Transverse colon (tissue), 4 donors: ENCODE measurements around the gene CLDN2. TPM values are rescaled to one million over a fixed set of nuclear protein-coding genes. Genes with fewer than 3 reads are reported as not detected.

Experiments
- DNase-seq: peaks from one replicate; pipeline ENCODE4 v3.0.0-alpha.2; 2019
- H3K27ac ChIP-seq, 4 donors: fragments of 200-600 bp; sonication (generic); 2 replicates each; pipeline ENCODE4 v1.5.1; 2016 to 2018; ENCODE audit warnings: inconsistent platforms in 4 of 4
- H3K27me3 ChIP-seq: fragments of 200-600 bp; sonication (generic); 2 replicates; pipeline ENCODE4 v1.5.1; 2017; ENCODE audit warnings: inconsistent platforms
- H3K36me3 ChIP-seq, 4 donors: fragments of 200-600 bp; sonication (generic); 2 replicates each; pipeline ENCODE4 v1.5.1; 2017 to 2019; ENCODE audit warnings: inconsistent platforms in 4 of 4
- H3K4me1 ChIP-seq, 4 donors: fragments of 200-600 bp; sonication (generic); 2 replicates each; pipeline ENCODE4 v1.5.1; 2017 to 2020; ENCODE audit warnings: inconsistent platforms in 4 of 4
- H3K4me3 ChIP-seq, 4 donors: fragments of 200-600 bp; sonication (generic); 1 replicate in 1 of 4; 2 replicates in 3 of 4; pipeline versions ENCODE4 v1.5.1 to v1.6.1; 2017 to 2019; ENCODE audit warnings: inconsistent platforms in 4 of 4
- H3K9me3 ChIP-seq, 2 donors: fragments of 200-600 bp; sonication (generic); 2 replicates each; pipeline ENCODE4 v1.5.1; 2017 to 2019; ENCODE audit warnings: inconsistent platforms in 2 of 2
- EP300 ChIP-seq: sonication (generic); formaldehyde crosslinking; IDR thresholded peaks from one replicate; pipeline ENCODE4 v1.6.1; 2017; ENCODE audit warnings: antibody characterized with exemption, low read depth
- POLR2A ChIP-seq: fragments of 450-650 bp; IDR thresholded peaks from one replicate; pipeline ENCODE4 v1.6.1; 2016; ENCODE audit warnings: antibody characterized with exemption, mild to moderate bottlenecking, moderate library complexity
- POLR2AphosphoS5 ChIP-seq, 3 donors: sonication (generic); formaldehyde crosslinking; IDR thresholded peaks; one replicate each; pipeline ENCODE4 v1.6.1; 2016; ENCODE audit warnings: antibody characterized with exemption in 3 of 3
- WGBS, 2 donors: methylation state at CpG; one replicate each; pipeline ENCODE4 v1.1.5; 2018; ENCODE audit warnings: low coverage in 1 of 2; 5-methylcytosine and 5-hydroxymethylcytosine counted together
- in situ Hi-C, 4 donors: fragments of 200-750 bp; cut with MboI; loops; one replicate each; pipeline versions ENCODE4 v1.15.0 to v1.15.1; 2017; ENCODE audit warnings: low sequenced_read_pairs in 3 of 4, low pct_ligation_motif_present in 1 of 4, low pct_unique_long_range_greater_than_20kb in 1 of 4
- intact Hi-C: fragments of 100-400 bp; cut with DNase I; formaldehyde crosslinking; loops from one replicate; pipeline ENCODE4 v1.15.1; 2023; ENCODE audit warnings: low total_unique reads
- total RNA-seq, 4 donors: library from RNA; depleted of rRNA; stranded (reverse); fragments of >200 nt; gene quantifications; one replicate each; pipeline ENCODE4 v1.1.0, GENCODE V29; 2016
- TF ChIP-seq, protein P1 (sequence below), 5 experiments: fragments of 200-600 bp in 3 of 5; fragments of 450-650 bp in 2 of 5; sonication (generic) in 3 of 5; IDR thresholded peaks; 1 replicate in 2 of 5; 2 replicates in 3 of 5; pipeline ENCODE4 v1.5.1; 2016 to 2017; ENCODE audit warnings: antibody characterized with exemption in 5 of 5, inconsistent platforms in 3 of 5, mild to moderate bottlenecking in 2 of 5, moderate library complexity in 1 of 5

Gene CLDN2
- total RNA-seq, 4 donors from 2014 or later = 0.16 to 0.27 TPM; not detected in 2

DNA sequence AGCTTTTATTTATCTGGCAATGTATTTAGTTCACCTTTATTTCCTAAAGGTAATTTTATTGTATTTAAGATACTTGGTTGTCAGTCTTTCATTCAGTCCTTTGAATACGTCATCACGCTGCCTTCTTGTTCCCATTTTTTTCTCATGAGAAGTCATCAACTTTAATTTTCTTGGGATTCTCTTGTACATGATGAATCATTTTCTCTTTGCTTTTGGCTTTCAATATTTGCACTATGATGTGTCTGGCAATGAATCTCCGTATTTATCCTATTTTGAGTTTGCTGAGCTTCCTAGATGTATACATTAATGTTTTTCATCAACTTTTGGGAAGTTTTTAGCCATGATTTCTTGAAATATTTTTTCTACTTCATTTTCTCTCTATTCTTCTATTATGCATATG lies 28.4 kb downstream of the CLDN2 start:
- WGBS, 2 donors = 80% methylated on average over 3 of the region's 3 CpGs; no CpG with 5 or more reads in 1 of the 2 donors
- Histone ChIP-seq H3K9me3 (no peaks in the 10 kb centered on the region), H3K27ac (no peak overlapping the region), H3K36me3 (no peaks in the 10 kb centered on the region), H3K4me1 (no peaks in the 10 kb centered on the region), H3K27me3 (no peaks in the 10 kb centered on the region), H3K4me3 (no peak overlapping the region)
- no peak for DNase-seq
- intact Hi-C loops (no loop called here), in situ Hi-C loops (no loop called here)
- TF ChIP-seq POLR2AphosphoS5 (IDR thresholded peaks at IDR 0.05) (no peak), EP300 (no peak), POLR2A (no peak)
- TF ChIP-seq, protein P1, sequence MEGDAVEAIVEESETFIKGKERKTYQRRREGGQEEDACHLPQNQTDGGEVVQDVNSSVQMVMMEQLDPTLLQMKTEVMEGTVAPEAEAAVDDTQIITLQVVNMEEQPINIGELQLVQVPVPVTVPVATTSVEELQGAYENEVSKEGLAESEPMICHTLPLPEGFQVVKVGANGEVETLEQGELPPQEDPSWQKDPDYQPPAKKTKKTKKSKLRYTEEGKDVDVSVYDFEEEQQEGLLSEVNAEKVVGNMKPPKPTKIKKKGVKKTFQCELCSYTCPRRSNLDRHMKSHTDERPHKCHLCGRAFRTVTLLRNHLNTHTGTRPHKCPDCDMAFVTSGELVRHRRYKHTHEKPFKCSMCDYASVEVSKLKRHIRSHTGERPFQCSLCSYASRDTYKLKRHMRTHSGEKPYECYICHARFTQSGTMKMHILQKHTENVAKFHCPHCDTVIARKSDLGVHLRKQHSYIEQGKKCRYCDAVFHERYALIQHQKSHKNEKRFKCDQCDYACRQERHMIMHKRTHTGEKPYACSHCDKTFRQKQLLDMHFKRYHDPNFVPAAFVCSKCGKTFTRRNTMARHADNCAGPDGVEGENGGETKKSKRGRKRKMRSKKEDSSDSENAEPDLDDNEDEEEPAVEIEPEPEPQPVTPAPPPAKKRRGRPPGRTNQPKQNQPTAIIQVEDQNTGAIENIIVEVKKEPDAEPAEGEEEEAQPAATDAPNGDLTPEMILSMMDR (IDR thresholded peaks at IDR 0.05) = no peak

DNA sequence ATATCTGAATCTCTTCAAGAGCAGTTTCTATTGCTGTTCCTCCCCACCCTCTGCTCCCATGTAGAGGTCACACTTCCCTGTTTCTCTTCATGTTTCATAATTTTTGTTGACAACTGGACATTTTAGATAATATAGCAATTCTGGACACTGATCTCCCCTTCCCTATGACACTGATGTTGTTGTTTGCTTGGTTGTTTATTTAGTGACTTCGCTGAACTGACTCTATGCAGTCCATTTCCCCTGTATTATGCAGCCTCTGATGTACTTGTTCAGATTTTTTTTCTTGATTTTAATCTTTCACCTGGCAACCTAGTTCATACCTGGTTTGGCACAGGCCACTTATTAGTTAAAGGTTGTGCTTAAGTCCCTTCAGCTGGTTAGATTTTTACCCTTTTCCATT lies 29.2 kb downstream of the CLDN2 start:
- no peak for DNase-seq
- H3K36me3 ChIP-seq = no peaks in the 10 kb centered on the region
- no peak overlapping the region for H3K4me3 ChIP-seq
- 78 to 83% methylated on average over 1 of the region's 1 CpG for WGBS, 2 donors
- no peaks in the 10 kb centered on the region for H3K4me1 ChIP-seq
- in situ Hi-C loops = no loop called here
- H3K27ac ChIP-seq = no peak overlapping the region
- no peaks in the 10 kb centered on the region for H3K9me3 ChIP-seq
- no peaks in the 10 kb centered on the region for H3K27me3 ChIP-seq
- intact Hi-C loops = no loop called here
- TF ChIP-seq POLR2A (no peak), EP300 (no peak), POLR2AphosphoS5 (IDR thresholded peaks at IDR 0.05) (no peak)
- TF ChIP-seq, protein P1 (IDR thresholded peaks at IDR 0.05) = no peak

DNA sequence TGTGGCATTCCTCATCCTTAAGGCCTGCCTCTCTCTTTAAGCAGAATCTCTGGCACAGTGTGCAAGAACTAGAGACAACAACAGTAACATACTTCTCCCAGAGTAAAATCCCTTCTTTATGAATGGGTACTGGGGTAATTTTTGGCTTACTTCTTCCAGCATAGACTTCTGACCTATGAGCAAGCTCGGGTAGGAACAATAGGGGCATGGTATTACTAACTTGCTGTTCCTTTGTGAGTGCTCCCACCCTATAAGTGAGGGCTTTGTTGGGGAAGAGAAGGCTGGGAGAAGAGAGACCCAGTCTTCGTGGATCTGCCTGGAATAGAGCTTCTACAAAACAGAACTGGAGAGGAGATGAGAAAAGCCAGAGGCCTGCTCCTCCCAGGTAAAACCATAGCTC lies 30.2 kb downstream of the CLDN2 start:
- Histone ChIP-seq H3K27ac (no peak overlapping the region), H3K27me3 (no peaks in the 10 kb centered on the region), H3K9me3 (no peaks in the 10 kb centered on the region), H3K4me3 (no peak overlapping the region), H3K36me3 (no peaks in the 10 kb centered on the region), H3K4me1 (no peaks in the 10 kb centered on the region)
- intact Hi-C loops = no loop called here
- in situ Hi-C loops = no loop called here
- TF ChIP-seq EP300 (no peak), POLR2A (no peak), POLR2AphosphoS5 (IDR thresholded peaks at IDR 0.05) (no peak)
- TF ChIP-seq, protein P1 (IDR thresholded peaks at IDR 0.05) = no peak
- DNase-seq = no peak
- WGBS, 2 donors = 39 to 100% methylated on average over 1 to 2 of the region's 2 CpGs

DNA sequence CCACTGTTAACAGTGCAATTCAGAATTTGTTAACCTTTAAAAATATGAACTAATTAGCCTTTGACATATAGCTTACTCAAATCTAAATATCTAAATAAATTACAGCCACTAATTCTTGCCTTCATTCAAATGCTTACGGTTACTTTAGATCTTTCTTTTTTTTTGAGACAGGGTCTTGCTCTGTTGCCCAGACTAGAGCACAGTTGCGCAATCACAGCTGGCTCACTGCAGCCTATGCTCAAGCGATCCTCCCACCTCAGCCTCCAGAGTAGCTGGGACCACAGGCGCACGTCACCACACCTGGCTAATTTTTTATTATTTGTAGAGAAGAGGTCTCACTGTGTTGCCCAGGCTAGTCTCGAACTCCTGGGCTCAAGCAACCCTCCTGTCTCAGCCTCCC lies 31.0 kb downstream of the CLDN2 start:
- Histone ChIP-seq H3K9me3 (no peaks in the 10 kb centered on the region), H3K27me3 (no peaks in the 10 kb centered on the region), H3K4me1 (no peaks in the 10 kb centered on the region), H3K36me3 (no peaks in the 10 kb centered on the region), H3K4me3 (no peak overlapping the region), H3K27ac (no peak overlapping the region)
- no peak for DNase-seq
- WGBS, 2 donors = 87% methylated on average over 6 of the region's 6 CpGs; no CpG with 5 or more reads in 1 of the 2 donors
- in situ Hi-C loops (no loop called here), intact Hi-C loops (no loop called here)
- TF ChIP-seq POLR2A (no peak), POLR2AphosphoS5 (IDR thresholded peaks at IDR 0.05) (no peak), EP300 (no peak)
- TF ChIP-seq, protein P1 (IDR thresholded peaks at IDR 0.05) = no peak
